Thoracic aorta (tissue), 2 donors: ENCODE measurements around the gene DPH6. TPM values are rescaled to one million over a fixed set of nuclear protein-coding genes. Genes with fewer than 3 reads are reported as not detected.
"Not testable (repeated sequence)": the region's sequence is repeated elsewhere in the genome, so short reads cannot be mapped to it uniquely, and the experiment has no call there.

Experiments used
- ATAC-seq: fragments of 150-250 bp; one replicate; pipeline ENCODE4 v1.8.0; 2017; ENCODE audit warnings: low read depth; ENCODE audit not compliant: insufficient number of reproducible peaks, low FRiP score
- DNase-seq: peaks from one replicate; pipeline ENCODE4 v3.0.0-alpha.2; 2020; ENCODE audit warnings: low spot score
- H3K27ac ChIP-seq, 2 donors: fragments of 200-600 bp; sonication (generic); 1 replicate in 1 of 2; 2 replicates in 1 of 2; pipeline ENCODE4 v1.5.1; 2016; ENCODE audit warnings: mild to moderate bottlenecking in 2 of 2, moderate library complexity in 2 of 2
- H3K27me3 ChIP-seq: fragments of 200-600 bp; sonication (generic); replicated peaks from 2 replicates; pipeline ENCODE4 v1.6.0; 2016; ENCODE audit warnings: mild to moderate bottlenecking; ENCODE audit not compliant: insufficient read depth
- H3K36me3 ChIP-seq: fragments of 200-600 bp; sonication (generic); one replicate; pipeline ENCODE4 v1.5.1; 2016
- H3K4me1 ChIP-seq, 2 donors: fragments of 200-600 bp; sonication (generic); 1 replicate in 1 of 2; 2 replicates in 1 of 2; pipeline versions ENCODE4 v1.5.1 to v1.6.0; 2016; ENCODE audit warnings: low read depth in 2 of 2, mild to moderate bottlenecking in 1 of 2; ENCODE audit not compliant: control insufficient read depth in 1 of 2
- H3K4me3 ChIP-seq: fragments of 200-600 bp; sonication (generic); 2 replicates; pipeline ENCODE4 v1.5.1; 2016; ENCODE audit warnings: mild to moderate bottlenecking
- H3K9me3 ChIP-seq: fragments of 200-600 bp; sonication (generic); 2 replicates; pipeline ENCODE4 v1.5.1; 2016
- total RNA-seq, 2 donors: library from RNA; depleted of rRNA; stranded (reverse); fragments of >200 nt; gene quantifications; one replicate each; pipeline versions ENCODE4 v1.1.0 to v1.2.3, GENCODE V29; 2016
- TF ChIP-seq, protein P1 (sequence below): fragments of 200-600 bp; sonication (generic); IDR thresholded peaks from one replicate; pipeline ENCODE4 v1.5.1; 2019; ENCODE audit warnings: antibody characterized with exemption

DPH6 gene, protein sequence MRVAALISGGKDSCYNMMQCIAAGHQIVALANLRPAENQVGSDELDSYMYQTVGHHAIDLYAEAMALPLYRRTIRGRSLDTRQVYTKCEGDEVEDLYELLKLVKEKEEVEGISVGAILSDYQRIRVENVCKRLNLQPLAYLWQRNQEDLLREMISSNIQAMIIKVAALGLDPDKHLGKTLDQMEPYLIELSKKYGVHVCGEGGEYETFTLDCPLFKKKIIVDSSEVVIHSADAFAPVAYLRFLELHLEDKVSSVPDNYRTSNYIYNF
- total RNA-seq: 10 to 100 TPM; 11.5 to 34.8 TPM

DNA sequence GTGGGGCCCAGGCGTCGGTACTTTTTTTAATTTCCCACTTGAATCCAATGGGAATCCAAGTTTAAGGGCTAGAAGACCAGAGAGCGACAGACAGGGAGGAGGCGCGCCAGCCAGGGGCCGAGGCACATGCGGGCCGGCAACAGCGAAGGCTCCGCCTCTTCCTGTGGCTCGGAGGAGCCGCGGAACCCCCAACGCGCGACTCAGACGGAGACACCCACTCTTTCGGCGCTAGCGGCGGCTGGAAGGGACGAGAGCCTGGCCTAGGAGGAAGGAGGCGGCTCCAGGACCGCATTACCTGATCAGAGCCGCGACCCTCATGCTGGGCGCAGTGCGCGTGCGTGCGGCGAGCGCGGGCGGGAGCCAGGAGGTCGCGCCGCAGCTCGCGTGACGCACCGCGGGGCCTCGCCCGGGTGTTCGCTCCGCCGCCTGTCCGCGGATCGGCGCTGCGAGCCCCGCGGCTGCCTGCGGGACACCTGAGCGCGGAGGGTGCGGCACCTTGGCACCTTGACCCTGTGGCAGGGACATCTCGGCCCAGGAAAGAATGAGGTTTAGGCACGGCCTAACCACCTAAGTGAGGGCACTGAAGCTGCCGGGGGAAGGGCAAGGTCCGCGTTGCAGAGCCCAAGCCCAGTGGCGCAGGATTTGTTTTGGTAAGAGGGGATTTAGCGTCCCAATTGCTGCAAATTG lies at the start of gene DPH6:
DPH6 (minus strand) TSS at position 342 of the 687 bp plus-strand sequence; CDS start at position 318, 24 bp downstream.
- no peaks in the 10 kb centered on the region for H3K9me3 ChIP-seq
- H3K36me3 ChIP-seq: no peaks in the 10 kb centered on the region
- H3K4me3 ChIP-seq: peak within 1 kb of the TSS; percentile 85
- DNase-seq: peak; percentile 52
- ATAC-seq: peak; percentile 85
- peak within 1 kb of the TSS; percentile 95 to 98 for H3K27ac ChIP-seq
- TF ChIP-seq, protein P1, sequence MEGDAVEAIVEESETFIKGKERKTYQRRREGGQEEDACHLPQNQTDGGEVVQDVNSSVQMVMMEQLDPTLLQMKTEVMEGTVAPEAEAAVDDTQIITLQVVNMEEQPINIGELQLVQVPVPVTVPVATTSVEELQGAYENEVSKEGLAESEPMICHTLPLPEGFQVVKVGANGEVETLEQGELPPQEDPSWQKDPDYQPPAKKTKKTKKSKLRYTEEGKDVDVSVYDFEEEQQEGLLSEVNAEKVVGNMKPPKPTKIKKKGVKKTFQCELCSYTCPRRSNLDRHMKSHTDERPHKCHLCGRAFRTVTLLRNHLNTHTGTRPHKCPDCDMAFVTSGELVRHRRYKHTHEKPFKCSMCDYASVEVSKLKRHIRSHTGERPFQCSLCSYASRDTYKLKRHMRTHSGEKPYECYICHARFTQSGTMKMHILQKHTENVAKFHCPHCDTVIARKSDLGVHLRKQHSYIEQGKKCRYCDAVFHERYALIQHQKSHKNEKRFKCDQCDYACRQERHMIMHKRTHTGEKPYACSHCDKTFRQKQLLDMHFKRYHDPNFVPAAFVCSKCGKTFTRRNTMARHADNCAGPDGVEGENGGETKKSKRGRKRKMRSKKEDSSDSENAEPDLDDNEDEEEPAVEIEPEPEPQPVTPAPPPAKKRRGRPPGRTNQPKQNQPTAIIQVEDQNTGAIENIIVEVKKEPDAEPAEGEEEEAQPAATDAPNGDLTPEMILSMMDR: no peak
- peaks cover 14 to 33% of the 10 kb centered on the region in 2 donors for H3K4me1 ChIP-seq
- H3K27me3 ChIP-seq: no peaks in the 10 kb centered on the region

DNA sequence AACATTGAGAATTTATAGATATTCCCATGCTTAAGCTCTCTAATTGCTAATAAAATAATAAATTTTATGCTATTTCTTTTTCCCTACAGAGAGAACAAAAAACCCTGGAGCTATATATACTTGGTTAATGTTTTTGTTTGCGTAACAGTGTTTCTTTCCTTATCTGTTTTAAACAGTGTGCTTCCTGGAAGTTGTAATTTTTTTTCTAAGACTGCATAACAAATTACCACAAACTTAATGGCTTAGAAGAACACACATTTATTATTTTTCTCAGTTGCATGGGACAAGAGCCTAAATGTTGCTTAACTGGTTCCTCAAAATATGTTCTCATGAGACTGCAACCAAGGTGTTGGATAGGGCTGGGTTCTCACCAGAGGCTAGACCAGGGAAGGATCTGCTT lies 49.7 kb upstream of the DPH6 start:
- TF ChIP-seq, protein P1: no peak

DNA sequence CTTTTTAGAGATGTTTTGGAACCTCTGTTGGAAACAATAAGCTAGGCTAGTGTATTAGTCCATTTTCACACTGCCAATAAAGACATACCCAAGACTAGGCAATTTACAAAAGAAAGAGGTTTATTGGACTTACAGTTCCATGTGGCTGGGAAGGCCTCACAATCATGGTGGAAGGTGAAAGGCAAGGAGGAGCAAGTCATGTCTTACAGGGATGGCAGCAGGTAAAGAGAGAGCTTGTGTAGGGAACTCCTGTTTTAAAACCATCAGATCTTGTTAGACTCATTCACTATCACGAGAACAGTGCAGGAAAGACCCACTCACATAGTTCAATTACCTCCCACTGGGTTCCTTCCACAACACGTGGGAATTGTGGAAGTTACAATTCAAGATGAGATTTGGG lies 46.0 kb upstream of the DPH6 start:
- ATAC-seq, H3K4me3 ChIP-seq, H3K9me3 ChIP-seq, H3K4me1 ChIP-seq, H3K27ac ChIP-seq, H3K27me3 ChIP-seq, H3K36me3 ChIP-seq, DNase-seq: not testable (repeated sequence)

More for the DNA sequence above, 49.7 kb upstream of the DPH6 start:
- ATAC-seq: no peak
- Histone ChIP-seq H3K4me3 (no peak overlapping the region), H3K27me3 (no peaks in the 10 kb centered on the region), H3K9me3 (no peaks in the 10 kb centered on the region), H3K27ac (no peak overlapping the region), H3K4me1 (no peaks in the 10 kb centered on the region), H3K36me3 (no peaks in the 10 kb centered on the region)
- DNase-seq: no peak

DNA sequence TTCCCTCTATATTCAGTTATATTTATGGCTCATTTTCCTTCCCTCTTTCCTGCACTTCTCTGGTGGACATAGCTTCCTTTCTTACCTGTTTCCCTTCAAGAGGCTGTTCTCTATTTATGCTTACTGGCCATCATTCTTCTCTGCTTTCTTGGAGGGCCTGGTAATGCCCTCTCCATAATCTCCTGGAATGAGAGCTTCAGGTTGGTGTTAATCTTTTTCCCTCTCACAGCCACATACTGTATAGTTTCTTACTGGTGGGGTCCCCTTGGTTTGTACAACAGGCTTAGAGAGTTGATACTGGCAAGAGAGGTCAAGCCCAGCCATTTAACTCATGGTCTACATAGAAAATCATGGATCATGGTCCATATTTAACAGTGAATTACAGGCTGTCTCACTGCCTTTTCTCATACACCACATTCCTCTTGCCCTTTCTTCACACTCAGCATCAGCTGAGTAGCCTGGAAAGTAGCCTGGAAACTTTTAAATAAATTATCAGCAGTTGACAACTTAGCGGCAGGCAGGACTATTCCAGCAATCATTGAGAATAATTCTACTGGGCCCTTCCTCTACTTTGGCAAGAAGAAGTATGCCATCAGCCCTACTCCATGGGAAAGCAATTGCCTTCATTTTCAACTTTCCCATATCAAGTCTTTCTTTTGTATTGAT lies 38.0 kb upstream of the DPH6 start:
- DNase-seq: no peak
- Histone ChIP-seq H3K36me3 (no peaks in the 10 kb centered on the region), H3K27me3 (no peaks in the 10 kb centered on the region), H3K9me3 (no peaks in the 10 kb centered on the region), H3K4me1 (peaks cover 8 to 11% of the 10 kb centered on the region in 2 donors), H3K4me3 (no peak overlapping the region), H3K27ac (peak overlapping the region in 1 of 2 donors; percentile 69)
- TF ChIP-seq, protein P1: no peak
- peak; percentile 73 for ATAC-seq

DNA sequence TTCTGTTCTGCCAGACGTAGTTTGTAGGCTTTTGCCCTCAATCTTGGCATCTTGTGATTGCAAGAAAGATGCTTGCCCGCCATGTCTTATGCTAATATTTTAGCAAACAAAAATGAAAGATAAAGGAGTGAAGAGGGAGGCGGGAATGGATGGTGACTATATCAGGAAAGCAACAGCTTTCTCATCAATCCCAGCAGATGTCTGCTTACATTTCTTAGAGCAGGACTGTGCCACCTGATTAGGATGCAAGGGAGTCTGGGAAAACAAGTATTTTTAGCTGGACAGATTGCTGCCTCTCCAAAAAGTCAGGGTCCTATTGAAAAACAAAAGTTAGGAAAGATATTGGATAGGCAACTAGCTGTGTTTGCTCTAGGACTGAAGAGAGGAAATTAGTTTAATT lies 34.6 kb upstream of the DPH6 start:
- Histone ChIP-seq H3K9me3 (no peaks in the 10 kb centered on the region), H3K27me3 (no peaks in the 10 kb centered on the region), H3K4me1 (peaks cover 8 to 11% of the 10 kb centered on the region in 2 donors), H3K4me3 (no peak overlapping the region), H3K27ac (no peak overlapping the region), H3K36me3 (no peaks in the 10 kb centered on the region)
- TF ChIP-seq, protein P1: no peak
- no peak for DNase-seq
- no peak for ATAC-seq
